Neural cell (in vitro differentiated cells): ENCODE data around the gene LMO2. TPM values are rescaled to one million over a fixed set of nuclear protein-coding genes. Genes with fewer than 3 reads are reported as not detected.

Experiments
- H2AFZ ChIP-seq: fragments of 200-600, 300-800 bp; sonication (generic), shearing (Covaris generic); 2 replicates; pipeline ENCODE4 v1.6.0; 2014; ENCODE audit warnings: low read depth, mild to moderate bottlenecking, antibody characterized with exemption, low read length, moderate library complexity
- H3F3A ChIP-seq: fragments of 200-600 bp; shearing (Covaris generic); 2 replicates; pipeline ENCODE4 v1.6.1; 2016; ENCODE audit warnings: mild to moderate bottlenecking, moderate library complexity, mixed read lengths, antibody characterized with exemption, low read length; ENCODE audit not compliant: insufficient read depth, poor library complexity, severe bottlenecking
- H3K27ac ChIP-seq: fragments of 200-600, 300-800 bp; sonication (generic), shearing (Covaris generic); 2 replicates; pipeline ENCODE4 v1.5.1; 2014; ENCODE audit warnings: mild to moderate bottlenecking, low read length, moderate library complexity
- H3K27me3 ChIP-seq: fragments of 300-800, 200-600 bp; sonication (generic), shearing (Covaris generic); 2 replicates; pipeline ENCODE4 v1.6.0; 2014; ENCODE audit warnings: mild to moderate bottlenecking, low read depth, low read length, moderate library complexity; ENCODE audit not compliant: insufficient read depth
- H3K36me3 ChIP-seq: fragments of 300-800, 200-600 bp; sonication (generic), shearing (Covaris generic); 2 replicates; pipeline ENCODE4 v1.5.1; 2014; ENCODE audit warnings: mild to moderate bottlenecking, antibody characterized with exemption, low read length, moderate library complexity; ENCODE audit not compliant: insufficient read depth
- H3K4me2 ChIP-seq: fragments of 300-800, 200-600 bp; sonication (generic), shearing (Covaris generic); 2 replicates; pipeline ENCODE4 v1.6.0; 2014; ENCODE audit warnings: mild to moderate bottlenecking, low read length
- H3K4me3 ChIP-seq: fragments of 300-800, 200-600 bp; sonication (generic), shearing (Covaris generic); 2 replicates; pipeline ENCODE4 v1.5.1; 2014; ENCODE audit warnings: mild to moderate bottlenecking, low read length, moderate library complexity
- H3K79me2 ChIP-seq: fragments of 200-600 bp; shearing (Covaris generic); replicated peaks from 2 replicates; pipeline ENCODE4 v1.6.0; 2014; ENCODE audit warnings: mild to moderate bottlenecking, low read length, moderate library complexity; ENCODE audit not compliant: insufficient read depth
- H3K9ac ChIP-seq: fragments of 300-800, 200-600 bp; sonication (generic), shearing (Covaris generic); 2 replicates; pipeline ENCODE4 v1.6.1; 2016; ENCODE audit warnings: mild to moderate bottlenecking, low read length, mixed read lengths
- H3K9me2 ChIP-seq: fragments of 200-600 bp; shearing (Covaris generic); 2 replicates; pipeline ENCODE4 v1.6.1; 2016; ENCODE audit warnings: mild to moderate bottlenecking, low read length, mixed read lengths; ENCODE audit not compliant: insufficient read depth
- H3K9me3 ChIP-seq: fragments of 200-600, 300-800 bp; sonication (generic), shearing (Covaris generic); 2 replicates; pipeline ENCODE4 v1.6.1; 2016; ENCODE audit warnings: mild to moderate bottlenecking, mixed run types, low read length, moderate library complexity, mixed read lengths
- H4K20me1 ChIP-seq: fragments of 200-600 bp; shearing (Covaris generic); 2 replicates; pipeline ENCODE4 v1.6.1; 2016; ENCODE audit warnings: mild to moderate bottlenecking, mixed run types; ENCODE audit not compliant: insufficient read depth
- CTCF ChIP-seq: fragments of 450-650 bp; IDR thresholded peaks from 2 replicates; pipeline ENCODE4 v1.5.1; 2014; ENCODE audit warnings: antibody characterized with exemption, mild to moderate bottlenecking, moderate library complexity; ENCODE audit not compliant: poor library complexity, severe bottlenecking
- EP300 ChIP-seq: fragments of 450-650 bp; conservative IDR thresholded peaks from 2 replicates; pipeline ENCODE4 v1.6.1; 2014; ENCODE audit warnings: antibody characterized with exemption, mild to moderate bottlenecking, moderate library complexity; ENCODE audit not compliant: poor library complexity, severe bottlenecking
- EZH2 ChIP-seq: fragments of 200-600, 300-800 bp; shearing (Covaris generic), sonication (generic); IDR thresholded peaks from 2 replicates; pipeline ENCODE4 v1.6.1; 2014; ENCODE audit warnings: antibody characterized with exemption, low read length, borderline replicate concordance, mild to moderate bottlenecking; ENCODE audit not compliant: insufficient read depth, poor library complexity, severe bottlenecking
- MXI1 ChIP-seq: fragments of 450-650 bp; conservative IDR thresholded peaks from 2 replicates; pipeline ENCODE4 v1.6.1; 2014; ENCODE audit warnings: antibody characterized with exemption, mild to moderate bottlenecking; ENCODE audit not compliant: poor library complexity, severe bottlenecking
- POLR2AphosphoS5 ChIP-seq: IDR thresholded peaks from 2 replicates; pipeline ENCODE4 v1.6.1; 2012
- RAD21 ChIP-seq: fragments of 450-650 bp; conservative IDR thresholded peaks from 2 replicates; pipeline ENCODE4 v1.6.1; 2014; ENCODE audit warnings: antibody characterized with exemption, mild to moderate bottlenecking, moderate library complexity
- REST ChIP-seq: IDR thresholded peaks from 2 replicates; pipeline ENCODE4 v1.6.1; 2012; ENCODE audit warnings: borderline replicate concordance
- SMC3 ChIP-seq: fragments of 450-650 bp; conservative IDR thresholded peaks from 2 replicates; pipeline ENCODE4 v1.6.1; 2014; ENCODE audit warnings: antibody characterized with exemption, mild to moderate bottlenecking, moderate library complexity; ENCODE audit not compliant: poor library complexity
- TAF1 ChIP-seq: IDR thresholded peaks from 2 replicates; pipeline ENCODE4 v1.6.1; 2012; ENCODE audit warnings: low read depth
- polyA plus RNA-seq: library from polyadenylated mRNA; depleted of rRNA; stranded (reverse); fragments of >200 nt; gene quantifications from 2 replicates; pipeline ENCODE4 v1.2.3, GENCODE V29; 2014

The LMO2 gene
- polyA plus RNA-seq, 1 donor from 2014 or later = 33.2 TPM

- no peak overlapping the region for H3K27ac ChIP-seq
- H3K9me3 ChIP-seq = no peaks in the 10 kb centered on the region
- H3K4me2 ChIP-seq = no peak overlapping the region
- no peak overlapping the region for H3K9ac ChIP-seq
- no peaks in the 10 kb centered on the region for H3K9me2 ChIP-seq
- TF ChIP-seq RAD21 (no peak), EP300 (no peak)
- H4K20me1 ChIP-seq = no peaks in the 10 kb centered on the region
- H3K27me3 ChIP-seq = no peaks in the 10 kb centered on the region
- H3K79me2 ChIP-seq = no peaks in the 10 kb centered on the region
- H3K36me3 ChIP-seq = no peaks in the 10 kb centered on the region
- no peak overlapping the region for H2AFZ ChIP-seq
- H3F3A ChIP-seq = no peaks in the 10 kb centered on the region
- no peak overlapping the region for H3K4me3 ChIP-seq
Measured at GRCh38 chr11:33896911-33897310, 5.0 kb upstream of the LMO2 start.

- Histone ChIP-seq H3K36me3 (no peaks in the 10 kb centered on the region), H3F3A (no peaks in the 10 kb centered on the region), H2AFZ (no peak overlapping the region), H3K4me2 (no peak overlapping the region), H3K9me2 (no peaks in the 10 kb centered on the region), H3K79me2 (no peaks in the 10 kb centered on the region), H3K9me3 (no peaks in the 10 kb centered on the region), H4K20me1 (no peaks in the 10 kb centered on the region), H3K9ac (no peak overlapping the region), H3K27me3 (no peaks in the 10 kb centered on the region), H3K27ac (no peak overlapping the region), H3K4me3 (no peak overlapping the region)
- TF ChIP-seq SMC3 = no peak
- no peak for TF ChIP-seq RAD21
- TF ChIP-seq POLR2AphosphoS5 = no peak
- no peak for TF ChIP-seq EP300
- no peak for TF ChIP-seq CTCF
- no peak for TF ChIP-seq REST
- no peak for TF ChIP-seq EZH2
- TF ChIP-seq TAF1 = no peak
- no peak for TF ChIP-seq MXI1
Measured at GRCh38 chr11:33895752-33896137, 3.9 kb upstream of the LMO2 start.

GRCh38 chr11:33894398-33894746 lies 2.5 kb upstream of the LMO2 start:
- Histone ChIP-seq H4K20me1 (no peaks in the 10 kb centered on the region), H3K4me3 (no peak overlapping the region), H2AFZ (no peak overlapping the region), H3K27me3 (no peaks in the 10 kb centered on the region), H3K36me3 (no peaks in the 10 kb centered on the region), H3K9me2 (no peaks in the 10 kb centered on the region), H3K4me2 (no peak overlapping the region), H3K9ac (no peak overlapping the region), H3K9me3 (no peaks in the 10 kb centered on the region), H3K79me2 (no peaks in the 10 kb centered on the region), H3K27ac (no peak overlapping the region), H3F3A (no peaks in the 10 kb centered on the region)
- no peak for TF ChIP-seq MXI1
